HEK293 (cell line): ENCODE results near the gene ADAMTS14.
A peak's percentile ranks its signal among the peaks of the same experiment; 100 is the strongest.

Experiments
- CTCF ChIA-PET: fragments of 350-600 bp; formaldehyde crosslinking; extraction: SDS; loops from one replicate; lab custom pipeline; 2021; ENCODE audit warnings: antibody characterized with exemption; lab: Yijun Ruan, JAX
- POLR2A ChIA-PET: fragments of 300-600 bp; formaldehyde crosslinking; extraction: SDS; loops from one replicate; lab custom pipeline; 2020; ENCODE audit warnings: antibody characterized with exemption, inconsistent platforms; lab: Yijun Ruan, JAX
- H3K27ac ChIP-seq: fragments of 200-500 bp; sonication (Bioruptor generic); 2 replicates; pipeline ENCODE4 v1.5.1; 2014; ENCODE audit warnings: low read depth, low read length, control low read depth, inconsistent platforms; ENCODE audit errors: extremely low read depth
- H3K36me3 ChIP-seq, 2 experiments: fragments of 200-500 bp in 1 of 2; sonication (Bioruptor generic) in 1 of 2; 1 replicate in 1 of 2; 2 replicates in 1 of 2; pipeline ENCODE4 v1.5.1; 2014 to 2017; ENCODE audit warnings: inconsistent platforms in 2 of 2, low read length in 2 of 2; ENCODE audit not compliant: control insufficient read depth in 2 of 2, insufficient read depth in 1 of 2
- H3K4me1 ChIP-seq: fragments of 200-500 bp; sonication (Bioruptor generic); 2 replicates; pipeline ENCODE4 v1.5.1; 2014; ENCODE audit warnings: mild to moderate bottlenecking, low read length, inconsistent platforms; ENCODE audit not compliant: control insufficient read depth, insufficient read depth
- H3K4me3 ChIP-seq: 2 replicates; pipeline ENCODE4 v1.5.1; 2011; ENCODE audit warnings: low read depth, mild to moderate bottlenecking, control low read depth, low read length, moderate library complexity
- H3K9me3 ChIP-seq: fragments of 200-500 bp; sonication (Bioruptor generic); 2 replicates; pipeline ENCODE4 v1.5.1; 2014; ENCODE audit warnings: low read depth, low read length, inconsistent platforms; ENCODE audit not compliant: control insufficient read depth, insufficient read depth
- KLF8 ChIP-seq: fragments of 450-650 bp; formaldehyde crosslinking; IDR thresholded peaks from 2 replicates; pipeline ENCODE4 v1.5.1; 2016; ENCODE audit warnings: missing biosample characterization, missing genetic modification characterization
- PBX3 ChIP-seq: sonication (generic); formaldehyde crosslinking; IDR thresholded peaks from 2 replicates; pipeline ENCODE4 v1.8.1; 2022; ENCODE audit warnings: mild to moderate bottlenecking, moderate library complexity, missing genetic modification reagents
- RBAK ChIP-seq: fragments of 450-650 bp; formaldehyde crosslinking; IDR thresholded peaks from 2 replicates; pipeline ENCODE4 v1.5.1; 2016; ENCODE audit warnings: missing biosample characterization, missing genetic modification characterization
- REST ChIP-seq: fragments of 450-650 bp; formaldehyde crosslinking; IDR thresholded peaks from 2 replicates; pipeline ENCODE4 v1.5.1; 2016; ENCODE audit warnings: missing biosample characterization, missing genetic modification characterization
- SCRT2 ChIP-seq: fragments of 450-650 bp; formaldehyde crosslinking; IDR thresholded peaks from 2 replicates; pipeline ENCODE4 v1.5.1; 2016; ENCODE audit warnings: missing biosample characterization, missing genetic modification characterization
- ZBTB26 ChIP-seq: fragments of 450-650 bp; formaldehyde crosslinking; optimal IDR thresholded peaks from 2 replicates; pipeline ENCODE3; 2016; ENCODE audit warnings: missing biosample characterization, mild to moderate bottlenecking, missing genetic modification characterization
- ZNF280D ChIP-seq: fragments of 450-650 bp; formaldehyde crosslinking; IDR thresholded peaks from 2 replicates; pipeline ENCODE4 v1.5.1; 2016; ENCODE audit warnings: missing biosample characterization, missing genetic modification characterization
- ZNF311 ChIP-seq: fragments of 450-650 bp; formaldehyde crosslinking; IDR thresholded peaks from 2 replicates; pipeline ENCODE4 v1.5.1; 2017; ENCODE audit warnings: missing biosample characterization, missing genetic modification characterization, borderline replicate concordance
- ZNF341 ChIP-seq: fragments of 450-650 bp; formaldehyde crosslinking; IDR thresholded peaks from 2 replicates; pipeline ENCODE4; 2016; ENCODE audit warnings: low read depth, missing biosample characterization, missing genetic modification characterization
- ZNF362 ChIP-seq: fragments of 450-650 bp; formaldehyde crosslinking; IDR thresholded peaks from 2 replicates; pipeline ENCODE4 v1.5.1; 2016; ENCODE audit warnings: missing biosample characterization, missing genetic modification characterization
- ZNF449 ChIP-seq: fragments of 450-650 bp; formaldehyde crosslinking; IDR thresholded peaks from 2 replicates; pipeline ENCODE4 v1.5.1; 2017; ENCODE audit warnings: missing biosample characterization, mild to moderate bottlenecking, missing genetic modification characterization, moderate library complexity
- ZNF623 ChIP-seq: fragments of 450-650 bp; formaldehyde crosslinking; IDR thresholded peaks from 2 replicates; pipeline ENCODE4 v1.5.1; 2016; ENCODE audit warnings: missing biosample characterization, missing genetic modification characterization

Gene ADAMTS14

GRCh38 chr10:70752571-70752970 lies 80.3 kb downstream of the ADAMTS14 start:
- Histone ChIP-seq H3K36me3 (no peaks in the 10 kb centered on the region), H3K27ac (no peak overlapping the region), H3K4me1 (no peaks in the 10 kb centered on the region), H3K9me3 (no peaks in the 10 kb centered on the region), H3K4me3 (no peak overlapping the region)
- POLR2A ChIA-PET, result no interaction called here
- CTCF ChIA-PET, result interaction anchor here (1.1 kb wide), 1 partner anchor 193 kb away, joined by 3 read pairs; no protein-coding TSS in a partner anchor
- TF ChIP-seq ZBTB26 (tag by site-specific recombination) (no peak), SCRT2 (0 out of 2 replicates have a peak, but pooled peaks have one; percentile 11)

- no peaks in the 10 kb centered on the region for H3K4me1 ChIP-seq
- TF ChIP-seq REST (tag by site-specific recombination) (0 out of 2 replicates have a peak, but pooled peaks have one; percentile 50), ZNF362 (tag by site-specific recombination) (no peak)
- no peaks in the 10 kb centered on the region for H3K36me3 ChIP-seq
- ChIA-PET POLR2A (no interaction called here), CTCF (interaction anchor here (0.6 to 1.1 kb wide), 2 partner anchors 188 to 194 kb away, joined by 3 read pairs; no protein-coding TSS in a partner anchor)
- no peak overlapping the region for H3K4me3 ChIP-seq
- no peaks in the 10 kb centered on the region for H3K9me3 ChIP-seq
- no peak overlapping the region for H3K27ac ChIP-seq
These were observed 80.8 kb downstream of the ADAMTS14 start for GRCh38 chr10:70753026-70753663.

GRCh38 chr10:70753841-70754621 lies 81.7 kb downstream of the ADAMTS14 start:
- POLR2A ChIA-PET, result interaction anchor here (0.5 kb wide), 1 partner anchor 205 kb away, joined by 7 read pairs; no protein-coding TSS in a partner anchor
- H3K27ac ChIP-seq, result no peak overlapping the region
- no peaks in the 10 kb centered on the region for H3K4me1 ChIP-seq
- no peaks in the 10 kb centered on the region for H3K9me3 ChIP-seq
- TF ChIP-seq RBAK (tag by site-specific recombination) (no peak), KLF8 (no peak), ZNF449 (tag by site-specific recombination) (no peak), PBX3 (CRISPR knock-in tag) (no peak), ZNF623 (tag by site-specific recombination) (no peak), ZNF311 (tag by site-specific recombination) (no peak), ZNF341 (no peak), ZNF280D (tag by site-specific recombination) (no peak)
- no peak overlapping the region for H3K4me3 ChIP-seq
- no peaks in the 10 kb centered on the region for H3K36me3 ChIP-seq
- CTCF ChIA-PET, result interaction anchor here (0.6 to 1.7 kb wide), 2 partner anchors 188 to 203 kb away, joined by 3 to 12 read pairs; no protein-coding TSS in a partner anchor
